GM13977 (cell line): ENCODE measurements around the gene TLCD3A.
"Not testable (repeated sequence)": the region's sequence is repeated elsewhere in the genome, so short reads cannot be mapped to it uniquely, and the experiment has no call there.

Experiments
- DNase-seq: peaks from one replicate; pipeline ENCODE4 v3.0.0; 2012; ENCODE audit warnings: low spot score
- CTCF ChIP-seq: IDR thresholded peaks from 2 replicates; pipeline ENCODE4 v1.5.1; 2012; ENCODE audit warnings: mild to moderate bottlenecking, control low read depth; ENCODE audit not compliant: insufficient read depth; ENCODE audit errors: extremely low read depth, missing control alignments
- in situ Hi-C: fragments of 300-500 bp; cut with MboI; formaldehyde crosslinking; loops from one replicate; pipeline ENCODE4 v1.12.0; 2022; ENCODE audit warnings: low sequenced_read_pairs, low pct_unique_long_range_greater_than_20kb, mixed read lengths, inconsistent platforms; ENCODE audit not compliant: unreplicated experiment

The TLCD3A gene

GRCh38 chr17:787641-788221, 55.3 kb downstream of the TLCD3A start:
- no peak for TF ChIP-seq CTCF
- DNase-seq: no peak
- in situ Hi-C loops: loop anchor here (10.0 kb wide), 1 partner anchor 197 kb away; no protein-coding TSS in a partner anchor

DNA sequence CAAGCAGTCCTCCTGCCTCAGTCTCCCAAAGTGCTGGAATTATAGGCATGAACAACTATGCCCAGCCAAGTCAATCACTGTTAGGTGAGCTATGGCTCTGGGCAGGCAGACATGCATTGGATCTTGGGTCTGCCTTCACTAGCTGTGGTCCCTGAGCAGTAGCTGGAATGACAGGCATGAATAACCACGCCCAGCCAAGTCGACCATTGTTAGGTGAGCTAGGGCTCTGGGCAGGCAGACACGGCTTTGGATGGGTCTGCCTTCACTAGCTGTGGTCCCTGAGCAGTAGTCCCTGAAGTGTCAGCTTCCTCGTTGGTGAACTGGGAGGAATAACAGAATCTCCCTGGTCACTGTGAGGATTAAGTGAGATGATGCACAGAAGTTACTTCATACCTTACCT, 56.2 kb downstream of the TLCD3A start:
- in situ Hi-C loops: loop anchor here (10.0 kb wide), 1 partner anchor 196 kb away; no protein-coding TSS in a partner anchor
- no peak for TF ChIP-seq CTCF
- no peak for DNase-seq

DNA sequence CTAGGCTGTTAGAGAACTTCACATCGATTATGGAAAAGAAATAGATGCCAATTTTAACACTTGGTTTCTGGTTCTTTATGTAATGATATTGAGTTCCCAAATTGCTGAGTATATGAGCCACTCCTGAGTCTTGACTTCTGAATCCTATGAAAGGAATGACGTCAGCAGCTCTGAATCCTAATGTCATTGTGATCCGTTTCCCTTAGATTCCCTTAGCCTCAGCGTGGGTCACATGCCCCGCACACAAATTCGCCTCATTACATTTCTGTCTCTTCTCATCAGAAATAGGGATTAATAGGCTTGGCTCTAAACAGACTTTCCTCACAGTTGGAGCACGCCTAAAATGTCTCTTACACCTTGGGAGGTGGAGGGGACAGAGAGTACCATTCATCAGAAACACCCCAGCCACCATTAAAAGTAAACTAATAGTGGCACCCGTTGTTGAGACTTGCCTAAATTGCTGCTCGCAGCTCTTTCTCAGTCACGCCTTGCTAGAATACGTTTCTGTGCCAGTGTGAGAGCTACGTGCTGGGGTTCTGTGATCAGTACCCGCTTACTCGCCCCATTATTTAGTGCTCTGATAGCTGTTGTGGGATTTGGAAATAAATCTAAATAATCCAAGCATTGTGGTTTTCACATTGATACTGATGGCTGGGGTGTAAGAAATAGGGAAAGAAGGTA, 56.9 kb downstream of the TLCD3A start:
- in situ Hi-C loops: loop anchor here (10.0 kb wide), 1 partner anchor 196 kb away; no protein-coding TSS in a partner anchor
- TF ChIP-seq CTCF: no peak
- no peak for DNase-seq

- DNase-seq: not testable (repeated sequence)
- in situ Hi-C loops: loop anchor here (10.0 kb wide), 1 partner anchor 195 kb away; no protein-coding TSS in a partner anchor
Measured at GRCh38 chr17:789931-790873, 57.8 kb downstream of the TLCD3A start.

DNA sequence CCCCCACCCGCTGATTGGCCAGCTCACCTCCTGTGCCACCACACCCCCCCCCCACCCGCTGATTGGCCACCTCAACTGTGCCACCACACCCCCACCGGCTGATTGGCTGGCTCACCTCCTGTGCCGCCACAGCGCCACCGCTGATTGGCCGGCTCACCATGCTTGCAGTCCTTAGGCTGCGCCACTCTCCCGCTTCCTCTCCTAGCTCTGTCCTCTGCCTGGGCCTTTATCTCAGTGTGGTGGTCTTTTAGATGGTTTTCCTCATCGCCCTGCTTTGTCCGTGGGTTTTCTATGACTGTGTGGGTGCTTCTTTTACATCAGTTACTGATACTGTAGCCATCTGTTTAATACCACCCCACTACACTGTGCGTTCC, 58.5 kb downstream of the TLCD3A start:
- DNase-seq, in situ Hi-C loops: not testable (repeated sequence)

- in situ Hi-C loops: no loop called here
- TF ChIP-seq CTCF: no peak
- no peak for DNase-seq
Measured at GRCh38 chr17:791829-792228, 59.4 kb downstream of the TLCD3A start.

GRCh38 chr17:792277-792676, 59.9 kb downstream of the TLCD3A start:
- in situ Hi-C loops: no loop called here
- DNase-seq: no peak
- TF ChIP-seq CTCF: no peak
